Stimulated activated naive B cell treated with anti-CD40 and anti-IgM and Interleukin-4, amounts not matched to agents 10 μg/mL and 1 μg/mL and 100 μg/mL, for 72 hours (primary cell): Measurements from ENCODE around the gene IFT20.
"Not testable (repeated sequence)": the region's sequence is repeated elsewhere in the genome, so short reads cannot be mapped to it uniquely, and the experiment has no call there.

ENCODE experiments used
- ATAC-seq, 2 donors: fragments of 150-1000 bp; cut with Tn5 transposase; replicated peaks; 2 replicates each; pipeline ENCODE4 v1.10.0; 2021; ENCODE audit warnings: moderate library complexity in 1 of 2
- DNase-seq: peaks from one replicate; pipeline ENCODE4 v3.0.0; 2021
- H3K27ac Mint-ChIP-seq: one replicate; pipeline ENCODE4 v1.8.0; 2022; ENCODE audit warnings: mild to moderate bottlenecking, mixed read lengths
- H3K27me3 Mint-ChIP-seq, 2 donors: one replicate each; pipeline ENCODE4 v1.8.0; 2022; ENCODE audit warnings: mixed read lengths in 2 of 2
- H3K36me3 Mint-ChIP-seq, 2 donors: one replicate each; pipeline ENCODE4 v1.8.0; 2022; ENCODE audit warnings: mixed read lengths in 2 of 2, mild to moderate bottlenecking in 1 of 2
- H3K4me1 Mint-ChIP-seq, 2 donors: one replicate each; pipeline ENCODE4 v1.8.0; 2022; ENCODE audit warnings: mixed read lengths in 2 of 2, mild to moderate bottlenecking in 1 of 2
- H3K4me3 Mint-ChIP-seq, 2 donors: one replicate each; pipeline ENCODE4 v1.8.0; 2022; ENCODE audit warnings: mild to moderate bottlenecking in 2 of 2, mixed read lengths in 2 of 2, moderate library complexity in 1 of 2
- H3K9me3 Mint-ChIP-seq, 2 donors: one replicate each; pipeline ENCODE4 v1.8.0; 2022; ENCODE audit warnings: mixed read lengths in 2 of 2, mild to moderate bottlenecking in 1 of 2

IFT20 gene

DNA sequence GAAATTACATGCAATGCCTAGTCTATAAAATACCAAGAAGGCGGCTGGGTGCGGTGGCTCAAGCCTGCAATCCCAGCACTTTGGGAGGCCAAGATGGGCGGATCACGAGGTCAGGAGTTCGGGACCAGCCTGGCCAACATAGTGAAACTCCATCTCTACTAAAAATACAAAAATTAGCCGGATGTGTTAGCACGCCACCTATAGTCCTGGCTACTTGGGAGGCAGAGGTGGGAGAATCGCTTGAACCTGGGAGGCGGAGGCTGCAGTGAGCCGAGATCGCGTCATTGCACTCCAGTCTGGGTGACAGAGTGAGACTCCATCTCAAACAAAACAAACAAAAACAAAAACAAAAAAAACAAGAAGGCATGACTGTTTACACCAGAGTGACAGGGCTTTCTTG, 42.4 kb downstream of the IFT20 start:
- H3K27ac Mint-ChIP-seq, result not testable (repeated sequence)

DNA sequence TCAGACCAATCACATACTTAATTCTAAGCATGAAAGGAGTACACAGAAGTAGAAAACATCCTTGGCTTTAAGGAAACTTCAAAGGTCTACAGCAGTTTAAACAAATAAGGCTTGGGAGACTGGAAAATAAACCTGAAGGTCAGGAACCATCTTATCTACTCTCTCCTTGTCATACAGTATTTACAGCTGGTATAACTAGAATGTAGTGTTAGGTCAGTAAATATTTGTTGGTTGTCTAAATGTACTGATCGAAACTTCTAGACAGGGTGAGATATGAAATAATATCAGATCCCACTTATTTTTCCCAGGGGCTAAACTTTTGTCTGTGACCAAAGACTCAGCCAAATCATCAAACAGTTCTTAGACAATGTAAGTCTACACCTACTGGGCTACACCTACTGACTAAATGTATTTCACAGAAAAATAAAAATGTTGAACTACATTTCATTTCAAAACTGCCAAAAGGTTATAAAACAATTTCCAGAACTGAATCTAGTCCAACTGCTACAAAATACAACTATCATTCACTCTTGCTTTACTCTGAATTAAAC, 43.4 kb downstream of the IFT20 start:
- ATAC-seq, result no peak
- peaks cover 0 to 3% of the 10 kb centered on the region in 2 donors for H3K9me3 Mint-ChIP-seq

More for the DNA sequence above, 42.4 kb downstream of the IFT20 start:
- not testable (repeated sequence) for H3K9me3 Mint-ChIP-seq, H3K36me3 Mint-ChIP-seq, DNase-seq, H3K27me3 Mint-ChIP-seq, ATAC-seq
- H3K4me1 Mint-ChIP-seq, result peaks cover 25 to 50% of the 10 kb centered on the region in 2 donors
- peak overlapping the region in 1 of 2 donors; percentile 44 for H3K4me3 Mint-ChIP-seq

DNA sequence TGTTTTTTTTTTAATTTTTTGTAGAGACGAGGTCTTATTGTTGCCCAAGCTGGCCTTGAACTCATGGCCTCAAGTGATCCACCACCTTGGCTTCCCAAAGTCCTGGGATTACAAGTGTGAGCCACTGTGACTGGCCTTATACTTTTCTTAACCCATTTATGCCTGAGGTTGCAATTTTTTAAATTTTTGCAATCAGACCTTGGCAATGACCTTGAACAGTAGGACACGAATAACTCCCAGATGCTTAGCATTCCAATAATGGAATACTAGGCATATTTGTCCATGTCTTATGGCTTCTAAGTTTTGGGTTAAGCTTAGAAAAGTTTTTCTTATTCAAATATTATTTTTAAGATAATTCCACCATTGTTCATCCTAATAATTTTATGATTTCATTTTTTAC, 44.6 kb downstream of the IFT20 start:
- Mint-ChIP-seq H3K4me1 (peaks cover 18 to 36% of the 10 kb centered on the region in 2 donors), H3K4me3 (no peak overlapping the region), H3K9me3 (peaks cover 0 to 3% of the 10 kb centered on the region in 2 donors), H3K27ac (no peak overlapping the region), H3K36me3 (no peaks in the 10 kb centered on the region), H3K27me3 (peaks cover 3 to 9% of the 10 kb centered on the region in 2 donors)
- DNase-seq, result no peak
- no peak for ATAC-seq

More for the DNA sequence above, 43.4 kb downstream of the IFT20 start:
- no peak for DNase-seq
- no peak overlapping the region for H3K27ac Mint-ChIP-seq
- H3K36me3 Mint-ChIP-seq, result no peaks in the 10 kb centered on the region
- peaks cover 25 to 48% of the 10 kb centered on the region in 2 donors for H3K4me1 Mint-ChIP-seq
- H3K27me3 Mint-ChIP-seq, result peaks cover 0 to 3% of the 10 kb centered on the region in 2 donors
- H3K4me3 Mint-ChIP-seq, result no peak overlapping the region

DNA sequence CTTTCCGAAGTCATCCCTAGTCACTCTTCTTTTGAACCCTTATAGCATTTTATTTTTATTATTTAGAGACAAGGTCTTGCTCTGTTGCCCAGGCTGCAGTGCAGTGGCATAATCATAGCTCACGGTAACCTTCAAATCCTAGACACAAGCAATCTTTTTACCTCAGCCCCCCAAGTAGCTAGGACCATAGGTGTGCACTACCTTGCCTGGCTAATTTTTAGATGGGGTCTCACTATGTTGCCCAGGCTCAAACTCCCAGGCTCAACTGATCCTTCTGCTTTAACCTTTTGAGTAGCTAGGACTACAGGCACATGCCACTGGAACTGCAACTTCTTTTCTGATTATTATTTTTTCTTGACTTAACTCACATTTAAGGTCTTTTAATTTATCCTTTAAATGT, 49.3 kb downstream of the IFT20 start:
- no peak overlapping the region for H3K27ac Mint-ChIP-seq
- peaks cover 6 to 20% of the 10 kb centered on the region in 2 donors for H3K27me3 Mint-ChIP-seq
- no peak for DNase-seq
- H3K9me3 Mint-ChIP-seq, result no peaks in the 10 kb centered on the region
- no peaks in the 10 kb centered on the region for H3K36me3 Mint-ChIP-seq
- H3K4me1 Mint-ChIP-seq, result no peaks in the 10 kb centered on the region
- H3K4me3 Mint-ChIP-seq, result no peak overlapping the region
- ATAC-seq, result no peak

DNA sequence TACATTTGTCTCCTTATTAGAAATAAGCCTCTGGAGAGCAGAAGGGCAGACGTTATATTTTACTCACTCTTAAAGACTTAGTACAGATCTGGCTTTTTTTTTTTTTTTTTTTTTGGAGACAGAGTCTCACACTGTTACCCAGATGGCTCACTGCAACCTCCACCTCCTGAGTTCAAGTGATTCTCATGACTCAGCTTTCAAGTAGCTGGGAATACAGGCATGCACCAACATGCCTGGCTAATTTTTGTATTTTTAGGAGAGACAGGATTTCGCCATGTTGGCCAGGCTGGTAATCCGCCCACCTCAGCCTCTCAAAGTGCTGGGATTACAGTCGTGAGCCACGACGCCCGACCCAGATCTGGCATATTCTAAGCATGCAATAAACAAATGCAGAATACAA, 52.7 kb downstream of the IFT20 start:
- H3K36me3 Mint-ChIP-seq, result no peaks in the 10 kb centered on the region
- DNase-seq, result no peak
- no peak overlapping the region for H3K27ac Mint-ChIP-seq
- H3K4me3 Mint-ChIP-seq, result no peak overlapping the region
- peaks cover 18 to 29% of the 10 kb centered on the region in 2 donors for H3K27me3 Mint-ChIP-seq
- peaks cover 7 to 12% of the 10 kb centered on the region in 2 donors for H3K4me1 Mint-ChIP-seq
- ATAC-seq, result no peak
- H3K9me3 Mint-ChIP-seq, result no peaks in the 10 kb centered on the region

DNA sequence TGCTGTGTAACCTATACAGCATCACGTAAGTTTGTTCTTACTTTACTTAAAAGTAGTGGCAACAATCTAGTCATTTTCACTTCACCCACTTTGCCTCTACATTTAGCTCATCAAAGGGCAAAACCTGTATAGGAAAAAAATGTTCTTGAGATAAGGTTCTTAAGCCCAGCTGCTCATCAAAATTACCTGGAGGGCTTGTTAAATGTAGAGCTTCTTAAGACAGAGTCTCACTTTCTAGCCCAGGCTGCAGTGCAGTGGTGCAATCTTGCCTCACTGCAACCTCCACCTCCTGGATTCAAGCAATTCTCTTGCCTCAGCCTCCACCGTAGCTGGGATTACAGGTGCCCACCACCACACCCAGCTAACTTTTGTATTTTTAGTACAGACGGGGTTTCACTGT, 54.4 kb downstream of the IFT20 start:
- Mint-ChIP-seq H3K27me3 (peaks cover 28 to 33% of the 10 kb centered on the region in 2 donors), H3K4me3 (no peak overlapping the region), H3K36me3 (no peaks in the 10 kb centered on the region), H3K27ac (no peak overlapping the region), H3K4me1 (peaks cover 9 to 24% of the 10 kb centered on the region in 2 donors), H3K9me3 (no peaks in the 10 kb centered on the region)
- ATAC-seq (no peak), DNase-seq (no peak)

DNA sequence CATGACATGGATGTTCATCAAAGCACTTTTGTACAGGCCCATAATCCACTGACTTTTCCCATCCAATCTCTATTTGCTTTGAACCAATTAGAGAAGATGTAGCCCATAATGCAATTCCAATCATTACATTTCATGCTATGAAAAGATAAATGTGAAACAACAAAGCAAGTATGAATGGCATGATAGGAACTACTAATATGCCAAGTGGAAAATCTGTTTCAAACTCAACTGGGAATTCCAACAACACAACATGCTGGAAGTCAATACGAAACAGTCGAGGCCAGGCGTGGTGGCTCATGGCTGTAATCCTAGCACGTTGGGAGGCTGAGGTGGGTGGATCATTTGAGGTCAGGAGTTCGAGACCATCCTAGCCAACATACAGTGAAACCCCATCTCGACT, 55.9 kb downstream of the IFT20 start:
- DNase-seq, result no peak
- Mint-ChIP-seq H3K4me1 (peaks cover 11 to 32% of the 10 kb centered on the region in 2 donors), H3K4me3 (no peak overlapping the region), H3K36me3 (no peaks in the 10 kb centered on the region), H3K9me3 (no peaks in the 10 kb centered on the region), H3K27me3 (peaks cover 37 to 40% of the 10 kb centered on the region in 2 donors), H3K27ac (peak overlapping the region; percentile 67)
- no peak for ATAC-seq
